HepG2 (cell line): Measurements from ENCODE around the gene SOAT2. TPM values are rescaled to one million over a fixed set of nuclear protein-coding genes. Genes with fewer than 3 reads are reported as not detected.
A peak's percentile ranks its signal among the peaks of the same experiment; 100 is the strongest.

Source experiments
- ADNP ChIP-seq: sonication (generic); formaldehyde crosslinking; IDR thresholded peaks from 2 replicates; pipeline ENCODE4 v1.4.0; 2020; ENCODE audit warnings: missing genetic modification reagents
- FOXJ3 ChIP-seq: sonication (generic); formaldehyde crosslinking; IDR thresholded peaks from 2 replicates; pipeline ENCODE4 v1.4.0; 2020; ENCODE audit warnings: missing genetic modification reagents, mild to moderate bottlenecking, borderline replicate concordance
- GPN1 ChIP-seq: sonication (generic); formaldehyde crosslinking; IDR thresholded peaks from 2 replicates; pipeline ENCODE4 v1.5.1; 2020; ENCODE audit warnings: missing genetic modification reagents, borderline replicate concordance
- NFRKB ChIP-seq: fragments of 450-650 bp; IDR thresholded peaks from 2 replicates; pipeline ENCODE4 v1.6.1; 2017
- PLRG1 ChIP-seq: fragments of 450-650 bp; conservative IDR thresholded peaks from 2 replicates; pipeline ENCODE4 v1.6.1; 2016
- POLR2G ChIP-seq: fragments of 200-400 bp; formaldehyde crosslinking; IDR thresholded peaks from 2 replicates; pipeline ENCODE4 v1.6.1; 2018; ENCODE audit warnings: mild to moderate bottlenecking, low read depth, low read length, moderate library complexity
- RARA ChIP-seq: IDR thresholded peaks from 2 replicates; pipeline ENCODE4 v1.6.1; 2016; ENCODE audit warnings: missing genetic modification reagents, missing compliant biosample characterization
- REPIN1 ChIP-seq: sonication (generic); formaldehyde crosslinking; IDR thresholded peaks from 2 replicates; pipeline ENCODE4 v1.8.0; 2022; ENCODE audit warnings: missing genetic modification reagents, low read depth, mild to moderate bottlenecking, borderline replicate concordance
- RXRA ChIP-seq: sonication (generic); formaldehyde crosslinking; IDR thresholded peaks from 2 replicates; pipeline ENCODE4 v1.5.1; 2020; ENCODE audit warnings: missing genetic modification reagents
- SATB2 ChIP-seq: sonication (generic); formaldehyde crosslinking; IDR thresholded peaks from 2 replicates; pipeline ENCODE4 v1.5.0; 2020; ENCODE audit warnings: missing genetic modification reagents
- TAF15 ChIP-seq: fragments of 200-400 bp; formaldehyde crosslinking; IDR thresholded peaks from one replicate; pipeline ENCODE4 v1.6.1; 2018; ENCODE audit warnings: mild to moderate bottlenecking, low read depth, low read length; ENCODE audit not compliant: poor library complexity, severe bottlenecking
- ZNF10 ChIP-seq: sonication (generic); formaldehyde crosslinking; IDR thresholded peaks from 2 replicates; pipeline ENCODE4 v1.4.0; 2020; ENCODE audit warnings: mild to moderate bottlenecking, low read depth, missing genetic modification reagents, borderline replicate concordance
- ZNF350 ChIP-seq: sonication (generic); formaldehyde crosslinking; IDR thresholded peaks from 2 replicates; pipeline ENCODE4 v1.4.0; 2020; ENCODE audit warnings: mild to moderate bottlenecking, low read depth, missing genetic modification reagents, borderline replicate concordance
- ZNF598 ChIP-seq: sonication (generic); formaldehyde crosslinking; IDR thresholded peaks from 2 replicates; pipeline ENCODE4 v1.5.1; 2020; ENCODE audit warnings: mild to moderate bottlenecking, missing genetic modification reagents, borderline replicate concordance
- ZNF607 ChIP-seq: sonication (generic); formaldehyde crosslinking; IDR thresholded peaks from 2 replicates; pipeline ENCODE4 v1.5.1; 2020; ENCODE audit warnings: missing genetic modification reagents, mild to moderate bottlenecking, borderline replicate concordance
- polyA plus RNA-seq, 8 experiments: library from polyadenylated mRNA; depleted of rRNA in 3 of 8; stranded (reverse) in 7 of 8; unstranded in 1 of 8; fragments of >200 nt; fragmentation: Illumina TruSeq in 4 of 8; extraction: Trizol in 4 of 8; gene quantifications; 2 replicates each; pipeline versions ENCODE4 v1.2.1 to v1.2.3, GENCODE V29; 2011 to 2016; ENCODE audit warnings: low read depth in 4 of 8, missing spikeins in 1 of 8, mixed read lengths in 1 of 8; ENCODE audit not compliant: insufficient read depth in 1 of 8
- total RNA-seq, 5 experiments: library from RNA; depleted of rRNA; stranded (reverse); fragments of >200 nt; fragmentation: Illumina TruSeq; extraction: Trizol; gene quantifications; 2 replicates each; pipeline ENCODE4 v1.2.3, GENCODE V29; 2016; ENCODE audit warnings: low read depth in 1 of 5
- TF ChIP-seq, protein P1 (sequence below): sonication (generic); formaldehyde crosslinking; IDR thresholded peaks from 2 replicates; pipeline ENCODE4 v1.5.0; 2020; ENCODE audit warnings: mild to moderate bottlenecking, low read depth, missing genetic modification reagents, borderline replicate concordance
- TF ChIP-seq, protein P2 (sequence below): IDR thresholded peaks from 2 replicates; pipeline ENCODE4 v1.6.1; 2012; ENCODE audit warnings: low read depth, low read length, improper control_type of control experiment
- TF ChIP-seq, protein P3 (sequence below): sonication (generic); formaldehyde crosslinking; IDR thresholded peaks from 2 replicates; pipeline ENCODE4 v1.4.0; 2020; ENCODE audit warnings: missing genetic modification reagents, borderline replicate concordance
- TF ChIP-seq, protein P4 (sequence below): IDR thresholded peaks from 2 replicates; pipeline ENCODE4 v1.6.1; 2016; ENCODE audit warnings: missing compliant biosample characterization, missing genetic modification reagents, borderline replicate concordance

SOAT2 gene
- total and polyA plus RNA-seq, 2 of the 13 experiments (the other 11 are each of a cell fraction or from before 2014, with no cell fraction given) = 14.9 to 108 TPM

DNA sequence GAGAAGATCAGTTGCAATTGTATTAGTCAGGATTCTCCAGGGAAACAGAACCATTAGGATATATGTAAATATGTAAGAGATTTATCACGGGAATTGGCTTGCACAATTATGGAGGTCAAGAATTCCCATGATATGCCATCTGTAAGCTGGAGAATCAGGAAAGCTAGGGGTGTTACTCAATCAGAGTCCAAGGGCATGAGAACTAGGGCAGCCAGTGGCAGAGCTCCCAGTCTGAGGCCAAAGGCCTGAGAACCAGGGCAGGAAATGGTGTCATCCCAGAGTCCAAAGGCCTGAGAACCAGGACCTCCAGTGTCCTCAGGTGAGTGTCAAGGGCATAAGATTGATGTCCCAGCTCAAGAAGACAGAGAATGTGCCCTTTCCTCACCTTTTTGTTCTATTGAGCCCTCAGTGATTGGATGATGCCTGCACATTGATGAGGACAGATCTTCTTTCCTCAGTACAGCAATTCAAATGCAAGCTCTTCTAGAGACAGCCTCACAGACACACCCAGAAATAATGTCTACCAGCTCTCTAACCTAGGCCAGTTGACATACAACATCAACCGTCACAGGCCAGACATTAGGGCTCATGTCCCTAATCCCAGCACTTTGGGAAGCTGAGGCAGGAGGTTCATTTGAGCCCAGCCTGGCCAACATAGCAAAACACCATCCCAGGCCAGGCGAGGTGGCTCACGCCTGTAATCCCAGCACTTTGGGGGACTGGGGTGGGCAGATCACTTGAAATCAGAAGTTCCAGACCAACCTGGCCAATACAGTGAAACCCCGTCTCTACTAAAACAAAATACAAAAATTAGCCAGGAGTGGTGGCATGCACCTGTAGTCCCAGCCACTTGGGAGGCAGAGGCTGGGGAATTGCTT, 42.3 kb downstream of the SOAT2 start (continued):
- TF ChIP-seq, protein P1, sequence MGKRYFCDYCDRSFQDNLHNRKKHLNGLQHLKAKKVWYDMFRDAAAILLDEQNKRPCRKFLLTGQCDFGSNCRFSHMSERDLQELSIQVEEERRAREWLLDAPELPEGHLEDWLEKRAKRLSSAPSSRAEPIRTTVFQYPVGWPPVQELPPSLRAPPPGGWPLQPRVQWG (CRISPR knock-in tag) = no peak
- TF ChIP-seq NFRKB = no peak
- no peak for TF ChIP-seq ADNP (CRISPR knock-in tag)
- TF ChIP-seq ZNF598 (CRISPR knock-in tag) = no peak
- TF ChIP-seq, protein P2, sequence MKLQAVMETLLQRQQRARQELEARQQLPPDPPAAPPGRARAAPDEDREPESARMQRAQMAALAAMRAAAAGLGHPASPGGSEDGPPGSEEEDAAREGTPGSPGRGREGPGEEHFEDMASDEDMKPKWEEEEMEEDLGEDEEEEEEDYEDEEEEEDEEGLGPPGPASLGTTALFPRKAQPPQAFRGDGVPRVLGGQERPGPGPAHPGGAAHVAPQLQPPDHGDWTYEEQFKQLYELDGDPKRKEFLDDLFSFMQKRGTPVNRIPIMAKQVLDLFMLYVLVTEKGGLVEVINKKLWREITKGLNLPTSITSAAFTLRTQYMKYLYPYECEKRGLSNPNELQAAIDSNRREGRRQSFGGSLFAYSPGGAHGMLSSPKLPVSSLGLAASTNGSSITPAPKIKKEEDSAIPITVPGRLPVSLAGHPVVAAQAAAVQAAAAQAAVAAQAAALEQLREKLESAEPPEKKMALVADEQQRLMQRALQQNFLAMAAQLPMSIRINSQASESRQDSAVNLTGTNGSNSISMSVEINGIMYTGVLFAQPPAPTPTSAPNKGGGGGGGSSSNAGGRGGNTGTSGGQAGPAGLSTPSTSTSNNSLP = peak; percentile 74
- no peak for TF ChIP-seq GPN1 (CRISPR knock-in tag)
- TF ChIP-seq TAF15 = no peak
- TF ChIP-seq, protein P3, sequence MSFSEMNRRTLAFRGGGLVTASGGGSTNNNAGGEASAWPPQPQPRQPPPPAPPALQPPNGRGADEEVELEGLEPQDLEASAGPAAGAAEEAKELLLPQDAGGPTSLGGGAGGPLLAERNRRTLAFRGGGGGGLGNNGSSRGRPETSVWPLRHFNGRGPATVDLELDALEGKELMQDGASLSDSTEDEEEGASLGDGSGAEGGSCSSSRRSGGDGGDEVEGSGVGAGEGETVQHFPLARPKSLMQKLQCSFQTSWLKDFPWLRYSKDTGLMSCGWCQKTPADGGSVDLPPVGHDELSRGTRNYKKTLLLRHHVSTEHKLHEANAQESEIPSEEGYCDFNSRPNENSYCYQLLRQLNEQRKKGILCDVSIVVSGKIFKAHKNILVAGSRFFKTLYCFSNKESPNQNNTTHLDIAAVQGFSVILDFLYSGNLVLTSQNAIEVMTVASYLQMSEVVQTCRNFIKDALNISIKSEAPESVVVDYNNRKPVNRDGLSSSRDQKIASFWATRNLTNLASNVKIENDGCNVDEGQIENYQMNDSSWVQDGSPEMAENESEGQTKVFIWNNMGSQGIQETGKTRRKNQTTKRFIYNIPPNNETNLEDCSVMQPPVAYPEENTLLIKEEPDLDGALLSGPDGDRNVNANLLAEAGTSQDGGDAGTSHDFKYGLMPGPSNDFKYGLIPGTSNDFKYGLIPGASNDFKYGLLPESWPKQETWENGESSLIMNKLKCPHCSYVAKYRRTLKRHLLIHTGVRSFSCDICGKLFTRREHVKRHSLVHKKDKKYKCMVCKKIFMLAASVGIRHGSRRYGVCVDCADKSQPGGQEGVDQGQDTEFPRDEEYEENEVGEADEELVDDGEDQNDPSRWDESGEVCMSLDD (CRISPR knock-in tag) = no peak
- TF ChIP-seq SATB2 (CRISPR knock-in tag) = no peak
- TF ChIP-seq RXRA = peak; percentile 95
- TF ChIP-seq POLR2G = no peak
- TF ChIP-seq, protein P4, sequence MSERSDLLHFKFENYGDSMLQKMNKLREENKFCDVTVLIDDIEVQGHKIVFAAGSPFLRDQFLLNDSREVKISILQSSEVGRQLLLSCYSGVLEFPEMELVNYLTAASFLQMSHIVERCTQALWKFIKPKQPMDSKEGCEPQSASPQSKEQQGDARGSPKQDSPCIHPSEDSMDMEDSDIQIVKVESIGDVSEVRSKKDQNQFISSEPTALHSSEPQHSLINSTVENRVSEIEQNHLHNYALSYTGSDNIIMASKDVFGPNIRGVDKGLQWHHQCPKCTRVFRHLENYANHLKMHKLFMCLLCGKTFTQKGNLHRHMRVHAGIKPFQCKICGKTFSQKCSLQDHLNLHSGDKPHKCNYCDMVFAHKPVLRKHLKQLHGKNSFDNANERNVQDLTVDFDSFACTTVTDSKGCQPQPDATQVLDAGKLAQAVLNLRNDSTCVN (CRISPR knock-in tag) = no peak
- TF ChIP-seq RARA (CRISPR knock-in tag) = peak; percentile 98
- no peak for TF ChIP-seq ZNF350 (CRISPR knock-in tag)
- 0 out of 2 replicates have a peak, but pooled peaks have one; percentile 24 for TF ChIP-seq REPIN1 (CRISPR knock-in tag)
- TF ChIP-seq FOXJ3 (CRISPR knock-in tag) = peak; percentile 39; the same call in 1 of the 2 replicates
- TF ChIP-seq ZNF607 = no peak
- no peak for TF ChIP-seq PLRG1
- no peak for TF ChIP-seq ZNF10
